ACC112 (cell line): ENCODE data around the gene MUC3A.
"Not testable (repeated sequence)": the region's sequence is repeated elsewhere in the genome, so short reads cannot be mapped to it uniquely, and the experiment has no call there.

Source experiments
- H2AFZ ChIP-seq: fragments of 200-600 bp; sonication (generic); one replicate; pipeline ENCODE4 v1.6.0; 2017; ENCODE audit warnings: antibody characterized with exemption, low read length; ENCODE audit not compliant: unreplicated experiment
- H3K27ac ChIP-seq: fragments of 200-600 bp; sonication (generic); 2 replicates; pipeline ENCODE4 v1.5.1; 2014; ENCODE audit warnings: low read depth, mild to moderate bottlenecking, antibody characterized with exemption, low read length, moderate library complexity
- H3K27me3 ChIP-seq: fragments of 200-600 bp; sonication (generic); 2 replicates; pipeline ENCODE4 v1.6.1; 2014; ENCODE audit warnings: mild to moderate bottlenecking, antibody characterized with exemption, low read length, moderate library complexity, mixed read lengths; ENCODE audit not compliant: insufficient read depth
- H3K36me3 ChIP-seq: fragments of 200-600 bp; sonication (generic); 2 replicates; pipeline ENCODE4 v1.6.1; 2016; ENCODE audit warnings: mild to moderate bottlenecking, antibody characterized with exemption, low read length, moderate library complexity, mixed read lengths; ENCODE audit not compliant: insufficient read depth
- H3K4me1 ChIP-seq: fragments of 200-600 bp; sonication (generic); one replicate; pipeline ENCODE4 v1.6.1; 2016; ENCODE audit warnings: low read length, mixed read lengths; ENCODE audit not compliant: insufficient read depth, unreplicated experiment, control insufficient read depth
- H3K4me3 ChIP-seq: fragments of 200-600 bp; sonication (generic); 2 replicates; pipeline ENCODE4 v1.5.1; 2014; ENCODE audit warnings: mild to moderate bottlenecking, low read depth, low read length
- H3K79me2 ChIP-seq: fragments of 200-600 bp; sonication (generic); one replicate; pipeline ENCODE4 v1.6.0; 2016; ENCODE audit warnings: low read length; ENCODE audit not compliant: control insufficient read depth, unreplicated experiment, insufficient read depth

MUC3A gene

DNA sequence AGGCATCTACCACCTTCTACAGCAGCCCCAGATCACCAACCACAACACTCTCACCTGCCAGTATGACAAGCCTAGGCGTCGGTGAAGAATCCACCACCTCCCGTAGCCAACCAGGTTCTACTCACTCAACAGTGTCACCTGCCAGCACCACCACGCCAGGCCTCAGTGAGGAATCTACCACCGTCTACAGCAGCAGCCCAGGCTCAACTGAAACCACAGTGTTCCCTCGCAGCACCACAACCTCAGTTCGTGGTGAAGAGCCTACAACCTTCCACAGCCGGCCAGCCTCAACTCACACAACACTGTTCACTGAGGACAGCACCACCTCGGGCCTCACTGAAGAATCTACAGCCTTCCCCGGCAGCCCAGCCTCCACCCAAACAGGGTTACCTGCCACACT is 49.2 kb downstream of the MUC3A start:
- not testable (repeated sequence) for H3K27ac ChIP-seq, H2AFZ ChIP-seq, H3K79me2 ChIP-seq, H3K4me3 ChIP-seq, H3K36me3 ChIP-seq, H3K27me3 ChIP-seq, H3K4me1 ChIP-seq

GRCh38 chr7:100999334-100999733 is 50.0 kb downstream of the MUC3A start:
- H2AFZ ChIP-seq, H3K79me2 ChIP-seq, H3K4me1 ChIP-seq, H3K36me3 ChIP-seq, H3K27ac ChIP-seq, H3K27me3 ChIP-seq, H3K4me3 ChIP-seq: not testable (repeated sequence)

GRCh38 chr7:101000025-101000424 is 50.7 kb downstream of the MUC3A start:
- H3K27ac ChIP-seq, H3K4me1 ChIP-seq, H3K79me2 ChIP-seq, H3K4me3 ChIP-seq, H3K27me3 ChIP-seq, H3K36me3 ChIP-seq, H2AFZ ChIP-seq: not testable (repeated sequence)

DNA sequence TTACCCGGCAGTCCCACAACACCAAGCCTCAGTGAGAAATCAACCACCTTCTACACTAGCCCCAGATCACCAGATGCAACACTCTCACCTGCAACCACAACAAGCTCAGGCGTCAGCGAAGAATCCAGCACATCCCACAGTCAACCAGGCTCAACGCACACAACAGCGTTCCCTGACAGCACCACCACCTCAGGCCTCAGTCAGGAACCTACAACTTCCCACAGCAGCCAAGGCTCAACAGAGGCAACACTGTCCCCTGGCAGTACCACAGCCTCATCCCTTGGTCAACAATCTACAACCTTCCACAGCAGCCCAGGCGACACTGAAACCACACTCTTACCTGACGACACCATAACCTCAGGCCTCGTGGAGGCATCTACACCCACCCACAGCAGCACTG is 53.0 kb downstream of the MUC3A start:
- H3K36me3 ChIP-seq, H2AFZ ChIP-seq, H3K27me3 ChIP-seq, H3K79me2 ChIP-seq, H3K4me1 ChIP-seq, H3K27ac ChIP-seq, H3K4me3 ChIP-seq: not testable (repeated sequence)

- not testable (repeated sequence) for H3K36me3 ChIP-seq, H2AFZ ChIP-seq, H3K4me1 ChIP-seq, H3K27me3 ChIP-seq, H3K79me2 ChIP-seq, H3K27ac ChIP-seq, H3K4me3 ChIP-seq
These were observed 58.0 kb downstream of the MUC3A start for GRCh38 chr7:101007361-101007760.

GRCh38 chr7:101009629-101010028 is 60.3 kb downstream of the MUC3A start:
- no peak overlapping the region for H2AFZ ChIP-seq

GRCh38 chr7:101012931-101013330 is 63.6 kb downstream of the MUC3A start:
- H3K79me2 ChIP-seq: no peaks in the 10 kb centered on the region
- H3K4me3 ChIP-seq: no peak overlapping the region
- H3K4me1 ChIP-seq: peaks cover 3% of the 10 kb centered on the region
- H2AFZ ChIP-seq: no peak overlapping the region
- H3K27ac ChIP-seq: no peak overlapping the region
- no peaks in the 10 kb centered on the region for H3K27me3 ChIP-seq
- no peaks in the 10 kb centered on the region for H3K36me3 ChIP-seq

More at GRCh38 chr7:101009629-101010028, 60.3 kb downstream of the MUC3A start:
- peaks cover 8% of the 10 kb centered on the region; the same call in 1 of the 2 replicates for H3K27me3 ChIP-seq
- H3K79me2 ChIP-seq: no peaks in the 10 kb centered on the region
- no peaks in the 10 kb centered on the region for H3K36me3 ChIP-seq
- no peak overlapping the region for H3K27ac ChIP-seq
- no peaks in the 10 kb centered on the region for H3K4me1 ChIP-seq
- no peak overlapping the region for H3K4me3 ChIP-seq

DNA sequence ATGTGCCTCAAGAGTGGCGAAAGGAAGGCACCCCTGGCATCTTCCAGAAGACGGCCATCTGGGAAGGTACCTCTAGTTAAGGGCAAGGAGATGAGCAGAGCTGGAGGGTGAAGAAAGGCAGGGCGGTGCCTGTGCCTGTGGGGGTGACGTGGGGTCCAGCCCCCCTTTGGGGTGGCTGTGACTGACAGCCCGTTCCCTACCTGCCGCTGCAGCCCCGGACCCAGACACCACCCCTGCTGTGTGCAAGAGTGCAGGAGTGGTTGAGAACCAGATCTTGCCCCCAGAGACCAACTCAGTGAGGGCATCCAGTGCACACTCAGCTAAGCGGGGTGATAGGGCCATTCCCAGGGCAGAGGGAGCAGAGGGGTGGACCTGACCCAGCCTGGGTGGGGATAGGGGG is 66.3 kb downstream of the MUC3A start:
- H3K36me3 ChIP-seq: no peaks in the 10 kb centered on the region
- H3K27me3 ChIP-seq: peaks cover 3% of the 10 kb centered on the region; the same call in 1 of the 2 replicates
- no peak overlapping the region for H3K4me3 ChIP-seq
- H3K79me2 ChIP-seq: no peaks in the 10 kb centered on the region
- no peak overlapping the region for H2AFZ ChIP-seq
- peaks cover 3% of the 10 kb centered on the region for H3K4me1 ChIP-seq
- no peak overlapping the region for H3K27ac ChIP-seq

DNA sequence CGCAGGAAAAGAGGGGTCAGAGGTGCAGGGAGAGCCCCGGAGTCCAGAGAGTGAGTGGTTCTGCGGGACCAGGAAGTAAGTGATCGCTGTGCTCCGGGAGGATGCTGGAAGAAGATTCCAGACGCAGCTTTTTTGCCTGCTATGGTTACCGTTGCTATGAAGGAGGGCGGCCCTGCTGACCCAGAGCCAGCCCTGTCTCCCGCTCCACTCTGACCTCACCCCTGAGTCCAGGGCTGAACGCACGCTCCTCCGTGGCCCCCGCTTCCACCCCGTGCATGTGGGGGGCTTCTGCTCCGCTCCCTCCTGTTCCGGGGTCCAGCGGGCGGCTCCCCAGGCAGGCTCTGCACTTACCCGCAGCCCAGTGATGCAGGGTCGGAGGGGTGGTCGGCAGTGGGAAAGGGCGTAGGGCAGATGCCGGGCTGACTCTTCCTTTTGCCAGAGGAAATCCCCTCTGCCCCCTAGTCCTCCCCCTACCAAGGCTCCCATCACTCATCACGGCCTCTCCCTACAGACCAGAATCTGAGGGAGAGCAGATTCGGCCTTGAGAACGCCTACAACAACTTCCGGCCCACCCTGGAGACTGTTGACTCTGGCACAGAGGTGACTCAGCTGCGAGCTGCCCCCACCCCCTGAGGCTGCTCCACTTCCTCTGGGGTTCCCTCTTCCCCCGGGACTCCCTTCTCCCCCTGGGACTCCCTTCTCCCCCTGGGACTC is 67.9 kb downstream of the MUC3A start:
- H3K36me3 ChIP-seq: no peaks in the 10 kb centered on the region
- peak overlapping the region; percentile 78 for H3K4me3 ChIP-seq
- H3K27me3 ChIP-seq: peaks cover 5% of the 10 kb centered on the region; the same call in 1 of the 2 replicates
- H2AFZ ChIP-seq: peak overlapping the region; percentile 43
- peak overlapping the region; percentile 91 for H3K27ac ChIP-seq
- peaks cover 3% of the 10 kb centered on the region for H3K4me1 ChIP-seq
- no peaks in the 10 kb centered on the region for H3K79me2 ChIP-seq
